IMR-90 (cell line): ENCODE data around the gene ST6GALNAC4. TPM values are rescaled to one million over a fixed set of nuclear protein-coding genes. Genes with fewer than 3 reads are reported as not detected.

Experiments
- ATAC-seq: fragments of 200-7000 bp; cut with Tn5 transposase; 2 replicates; pipeline ENCODE4 v1.9.1; 2020; ENCODE audit warnings: low read depth, mild to moderate bottlenecking, moderate library complexity
- BruUV-seq: library from RNA; stranded (reverse); fragments of 400-500 nt; replicated peaks from 2 replicates; lab custom pipeline; 2021; lab: Mats Ljungman, UMichigan
- CTCF ChIA-PET: fragments of 300-600 bp; formaldehyde crosslinking; extraction: SDS; loops from one replicate; lab custom pipeline; 2021; ENCODE audit warnings: antibody characterized with exemption; lab: Yijun Ruan, JAX
- POLR2A ChIA-PET: fragments of 300-600 bp; sonication (Branson Sonifier 250); formaldehyde crosslinking; loops from one replicate; lab custom pipeline; 2022; ENCODE audit warnings: antibody characterized with exemption; ENCODE audit not compliant: unreplicated experiment; lab: Charles Lee
- DNase-seq: peaks from one replicate; pipeline ENCODE4 v3.0.0; 2013
- H2AFZ ChIP-seq: replicated peaks from 2 replicates; pipeline ENCODE3; 2013; ENCODE audit warnings: low read length, mild to moderate bottlenecking; ENCODE audit not compliant: poor library complexity
- H2AK5ac ChIP-seq: 2 replicates; pipeline ENCODE4 v1.6.1; 2013; ENCODE audit warnings: low read depth, low read length, inconsistent platforms
- H2AK9ac ChIP-seq: replicated peaks from 2 replicates; pipeline ENCODE3; 2013; ENCODE audit warnings: mild to moderate bottlenecking, low read depth, low read length, moderate library complexity; ENCODE audit not compliant: poor library complexity
- H2BK120ac ChIP-seq: 2 replicates; pipeline ENCODE4 v1.6.1; 2013; ENCODE audit warnings: low read depth, low read length, inconsistent platforms
- H2BK15ac ChIP-seq: 3 replicates; pipeline ENCODE4 v1.6.1; 2013; ENCODE audit warnings: low read depth, low read length, inconsistent platforms
- H2BK20ac ChIP-seq: 2 replicates; pipeline ENCODE4 v1.6.1; 2013; ENCODE audit warnings: low read depth, mild to moderate bottlenecking, inconsistent platforms, low read length, moderate library complexity
- H2BK5ac ChIP-seq: 2 replicates; pipeline ENCODE4 v1.6.1; 2013; ENCODE audit warnings: mild to moderate bottlenecking, low read depth, low read length, inconsistent platforms; ENCODE audit not compliant: poor library complexity, severe bottlenecking
- H3K14ac ChIP-seq: replicated peaks from 2 replicates; pipeline ENCODE4 v1.6.1; 2013; ENCODE audit warnings: low read depth, low read length, inconsistent platforms
- H3K18ac ChIP-seq: 2 replicates; pipeline ENCODE4 v1.6.1; 2013; ENCODE audit warnings: low read depth, low read length, control low read depth
- H3K23ac ChIP-seq: 2 replicates; pipeline ENCODE4 v1.6.1; 2013; ENCODE audit warnings: low read depth, low read length, inconsistent platforms
- H3K27ac ChIP-seq: 2 replicates; pipeline ENCODE4 v1.5.1; 2013; ENCODE audit warnings: mild to moderate bottlenecking, control low read depth, low read length; ENCODE audit not compliant: insufficient read depth
- H3K27me3 ChIP-seq: 2 replicates; pipeline ENCODE4 v1.6.1; 2013; ENCODE audit warnings: low read length; ENCODE audit not compliant: control insufficient read depth, insufficient read depth
- H3K36me3 ChIP-seq: 2 replicates; pipeline ENCODE4 v1.6.1; 2013; ENCODE audit warnings: low read length, mixed read lengths; ENCODE audit not compliant: control insufficient read depth, insufficient read depth
- H3K4ac ChIP-seq: 2 replicates; pipeline ENCODE4 v1.6.1; 2013; ENCODE audit warnings: low read depth, low read length, inconsistent platforms
- H3K4me1 ChIP-seq: 2 replicates; pipeline ENCODE4 v1.6.1; 2013; ENCODE audit warnings: low read length, mixed read lengths; ENCODE audit not compliant: control insufficient read depth, insufficient read depth
- H3K4me2 ChIP-seq: 2 replicates; pipeline ENCODE4 v1.6.1; 2013; ENCODE audit warnings: low read depth, mild to moderate bottlenecking, control low read depth, low read length, moderate library complexity
- H3K4me3 ChIP-seq: 2 replicates; pipeline ENCODE4 v1.5.1; 2013; ENCODE audit warnings: low read depth, mild to moderate bottlenecking, control low read depth, low read length, moderate library complexity; ENCODE audit not compliant: insufficient read depth
- H3K56ac ChIP-seq: 2 replicates; pipeline ENCODE4 v1.6.1; 2013; ENCODE audit warnings: low read length, inconsistent platforms; ENCODE audit not compliant: insufficient read depth; ENCODE audit errors: extremely low read depth
- H3K79me1 ChIP-seq, 2 experiments: 2 replicates each; pipeline ENCODE4 v1.6.1; 2013; ENCODE audit warnings: low read length in 2 of 2, inconsistent platforms in 1 of 2, low read depth in 1 of 2
- H3K9ac ChIP-seq: 2 replicates; pipeline ENCODE4 v1.6.1; 2013; ENCODE audit warnings: low read depth, low read length, control low read depth
- H3K9me1 ChIP-seq: 2 replicates; pipeline ENCODE4 v1.6.1; 2013; ENCODE audit warnings: low read length, inconsistent platforms; ENCODE audit not compliant: insufficient read depth
- H3K9me3 ChIP-seq: 2 replicates; pipeline ENCODE4 v1.6.1; 2013; ENCODE audit warnings: low read length; ENCODE audit not compliant: control insufficient read depth, insufficient read depth
- H4K20me1 ChIP-seq: 2 replicates; pipeline ENCODE4 v1.6.1; 2013; ENCODE audit warnings: low read length, inconsistent platforms; ENCODE audit not compliant: insufficient read depth
- H4K5ac ChIP-seq: 2 replicates; pipeline ENCODE4 v1.6.1; 2013; ENCODE audit warnings: mild to moderate bottlenecking, low read depth, low read length, control low read depth
- H4K8ac ChIP-seq, 2 experiments: 2 replicates each; pipeline ENCODE4 v1.6.1; 2013; ENCODE audit warnings: low read depth in 2 of 2, low read length in 2 of 2, control low read depth in 1 of 2, inconsistent platforms in 1 of 2
- H4K91ac ChIP-seq: 2 replicates; pipeline ENCODE4 v1.6.1; 2013; ENCODE audit warnings: low read depth, low read length, inconsistent platforms; ENCODE audit not compliant: insufficient read depth
- ELK1 ChIP-seq: fragments of 150-350 bp; IDR thresholded peaks from 2 replicates; pipeline ENCODE4 v1.6.1; 2016; ENCODE audit warnings: low read depth, mild to moderate bottlenecking, low read length, moderate library complexity, borderline replicate concordance
- FOS ChIP-seq: fragments of 150-350 bp; IDR thresholded peaks from 2 replicates; pipeline ENCODE4 v1.6.1; 2016; ENCODE audit warnings: low read depth, low read length
- MAFK ChIP-seq: IDR thresholded peaks from 2 replicates; pipeline ENCODE4 v1.6.1; 2012; ENCODE audit warnings: low read depth, low read length, improper control_type of control experiment
- MXI1 ChIP-seq: IDR thresholded peaks from 2 replicates; pipeline ENCODE4 v1.6.1; 2012; ENCODE audit warnings: low read depth, mild to moderate bottlenecking, low read length, moderate library complexity, borderline replicate concordance
- NFE2L2 ChIP-seq: fragments of 150-350 bp; IDR thresholded peaks from 2 replicates; pipeline ENCODE4 v1.6.1; 2016; ENCODE audit warnings: low read depth, mild to moderate bottlenecking, low read length
- POLR2A ChIP-seq: IDR thresholded peaks from 2 replicates; pipeline ENCODE4 v1.6.1; 2012; ENCODE audit warnings: mild to moderate bottlenecking, low read depth, low read length
- RAD21 ChIP-seq: IDR thresholded peaks from 2 replicates; pipeline ENCODE4 v1.6.1; 2012; ENCODE audit warnings: low read length, improper control_type of control experiment
- RCOR1 ChIP-seq: IDR thresholded peaks from 2 replicates; pipeline ENCODE4 v1.6.1; 2012; ENCODE audit warnings: mild to moderate bottlenecking, low read length, improper control_type of control experiment; ENCODE audit not compliant: insufficient replicate concordance
- SMC3 ChIP-seq: fragments of 150-350 bp; IDR thresholded peaks from 2 replicates; pipeline ENCODE4 v1.6.1; 2016; ENCODE audit warnings: low read depth, mild to moderate bottlenecking, antibody characterized with exemption, low read length, moderate library complexity
- WGBS, 2 experiments: methylation state at CpG; one replicate each; pipeline versions ENCODE4 v1.1.5 to v1.1.7; 2013; ENCODE audit warnings: missing lambda C conversion rate in 2 of 2; ENCODE audit not compliant: insufficient read length in 1 of 2; ENCODE audit errors: extremely low coverage in 2 of 2; 5-methylcytosine and 5-hydroxymethylcytosine counted together
- dilution Hi-C: fragments of 300-500 bp; cut with HindIII; formaldehyde crosslinking; loops from one replicate; pipeline ENCODE4 v1.14.3; 2018; ENCODE audit warnings: low sequenced_read_pairs; ENCODE audit not compliant: unreplicated experiment
- in situ Hi-C: fragments of 300-500 bp; cut with MboI; formaldehyde crosslinking; loops from 3 replicates; pipeline ENCODE4 v1.14.3; 2019; ENCODE audit warnings: low sequenced_read_pairs, inconsistent platforms, mixed read lengths
- intact Hi-C: fragments of 100-400 bp; cut with micrococcal nuclease; formaldehyde crosslinking; loops from 2 replicates; pipeline ENCODE4 v1.10.0; 2022
- microRNA-seq, 2 experiments: library from miRNA; stranded (forward) in 1 of 2; unstranded in 1 of 2; fragments of 10-50 nt in 1 of 2; fragments of <30 nt in 1 of 2; gene quantifications in 1 of 2; microRNA quantifications in 1 of 2; one replicate each; pipeline versions ENCODE3 to v1.1.0; 2013 to 2020; ENCODE audit not compliant: insufficient read depth in 1 of 2, insufficient read length in 1 of 2, unreplicated experiment in 1 of 2
- polyA plus RNA-seq, 3 experiments: library from polyadenylated mRNA; depleted of rRNA; stranded (reverse); fragments of >200 nt; gene quantifications; 2 replicates each; pipeline ENCODE4 v1.2.3, GENCODE V29; 2012; ENCODE audit warnings: low replicate concordance in 1 of 3
- small RNA-seq, 5 experiments: library from RNA; depleted of rRNA; stranded (forward); fragments of <200 nt; gene quantifications; one replicate each; pipeline ENCODE3, GENCODE V24; 2012
- total RNA-seq: library from RNA; depleted of rRNA; stranded (reverse); fragments of >200 nt; gene quantifications from 2 replicates; pipeline ENCODE4 v1.2.3, GENCODE V29; 2012; rRNA removed

Gene ST6GALNAC4
- total and polyA plus RNA-seq, 2 of the 4 experiments (the other 2 are of a cell fraction) = 12.5 to 32.9 TPM

- H3K27me3 ChIP-seq = no peaks in the 10 kb centered on the region
- CTCF ChIA-PET = no interaction called here
- H2AK9ac ChIP-seq = no peak overlapping the region
- intact Hi-C loops (no loop called here), dilution Hi-C loops (no loop called here), in situ Hi-C loops (no loop called here)
- H3K27ac ChIP-seq = no peak overlapping the region
- H3K79me1 ChIP-seq = peaks cover 0 to 15% of the 10 kb centered on the region in 2 experiments; a peak in 2 of 4 replicates
- ATAC-seq (no peak), DNase-seq (no peak)
- H2BK120ac ChIP-seq = no peak overlapping the region
- H3K9ac ChIP-seq = no peak overlapping the region
- H2AK5ac ChIP-seq = no peak overlapping the region
- no peaks in the 10 kb centered on the region for H4K20me1 ChIP-seq
- H3K9me1 ChIP-seq = peaks cover 8% of the 10 kb centered on the region; the same call in 1 of the 2 replicates
- no peak overlapping the region for H3K4me2 ChIP-seq
- no peak overlapping the region for H4K5ac ChIP-seq
- WGBS, 2 experiments = 63% methylated on average over 12 of the region's 12 CpGs; no CpG with 5 or more reads in 1 of the 2 experiments
- no peak overlapping the region for H3K56ac ChIP-seq
- no peak overlapping the region for H4K8ac ChIP-seq
- H2AFZ ChIP-seq = peak overlapping the region; percentile 8
- H3K36me3 ChIP-seq = no peaks in the 10 kb centered on the region
- H3K4me1 ChIP-seq = peaks cover 4% of the 10 kb centered on the region
- BruUV-seq = no TSS peak
- H2BK15ac ChIP-seq = no peak overlapping the region
- H3K4ac ChIP-seq = no peak overlapping the region; the same call in 1 of the 2 replicates
- H3K4me3 ChIP-seq = no peak overlapping the region
- no peak overlapping the region for H4K91ac ChIP-seq
- no peak overlapping the region for H3K23ac ChIP-seq
- no peak overlapping the region for H2BK20ac ChIP-seq
- H3K14ac ChIP-seq = no peak overlapping the region
- TF ChIP-seq MXI1 (no peak), RCOR1 (no peak), POLR2A (no peak), SMC3 (no peak), MAFK (no peak), ELK1 (no peak), FOS (no peak), NFE2L2 (no peak), RAD21 (no peak)
- no peaks in the 10 kb centered on the region for H3K9me3 ChIP-seq
- H2BK5ac ChIP-seq = no peak overlapping the region
- POLR2A ChIA-PET = no interaction called here
- no peak overlapping the region for H3K18ac ChIP-seq
These were observed 58.8 kb downstream of the ST6GALNAC4 start for GRCh38 chr9:127858041-127858512.

Small RNA genes within 50 kb of the gene (microRNA-seq; reads per million reads assigned to microRNA genes)
- gene MIR4672 = 1.0 to 1.8 reads per million in 2 experiments

Small RNA genes within 50 kb of the gene (small RNA-seq; reads per million reads assigned to genes)
- 0 to 2.4 (median 0.25) reads per million in 5 experiments for gene MIR4672

Other genes with a start within 250 kb of the ST6GALNAC4 start
- gene CFAP157, start 210.1 kb downstream of the ST6GALNAC4 start, total RNA-seq = not detected in 2 replicates
- gene CFAP157, start 210.1 kb downstream of the ST6GALNAC4 start, polyA plus RNA-seq (2012; rRNA removed) = 0.04 TPM in 1 of 2 replicates, not detected in the other
- gene PTRH1, start 201.4 kb downstream of the ST6GALNAC4 start, total RNA-seq = 5.4 and 8.3 TPM in 2 replicates
- gene PTRH1, start 201.4 kb downstream of the ST6GALNAC4 start, polyA plus RNA-seq (2012; rRNA removed) = 14.8 and 16.3 TPM in 2 replicates
- gene TTC16, start 201.0 kb downstream of the ST6GALNAC4 start, total RNA-seq = not detected in 2 replicates
- 0.02 and 0.03 TPM in 2 replicates for gene TTC16, start 201.0 kb downstream of the ST6GALNAC4 start, polyA plus RNA-seq (2012; rRNA removed)
- 0.90 and 1.1 TPM in 2 replicates for gene TOR2A, start 181.7 kb downstream of the ST6GALNAC4 start, total RNA-seq
- gene TOR2A, start 181.7 kb downstream of the ST6GALNAC4 start, polyA plus RNA-seq (2012; rRNA removed) = 12.5 and 12.9 TPM in 2 replicates
- gene SH2D3C, start 138.4 kb downstream of the ST6GALNAC4 start, total RNA-seq = under 0.01 and 0.28 TPM in 2 replicates
- 0.22 and 0.24 TPM in 2 replicates for gene SH2D3C, start 138.4 kb downstream of the ST6GALNAC4 start, polyA plus RNA-seq (2012; rRNA removed)
- gene CDK9, start 131.0 kb downstream of the ST6GALNAC4 start, total RNA-seq = 28.9 and 30.3 TPM in 2 replicates
- gene CDK9, start 131.0 kb downstream of the ST6GALNAC4 start, polyA plus RNA-seq (2012; rRNA removed) = 49.9 and 52.1 TPM in 2 replicates
- 43.9 and 45.5 TPM in 2 replicates for gene FPGS, start 114.2 kb downstream of the ST6GALNAC4 start, total RNA-seq
- 71.5 and 75.7 TPM in 2 replicates for gene FPGS, start 114.2 kb downstream of the ST6GALNAC4 start, polyA plus RNA-seq (2012; rRNA removed)
- 3.6 and 4.2 TPM in 2 replicates for gene ENG, start 62.4 kb downstream of the ST6GALNAC4 start, total RNA-seq
- 73.9 and 83.3 TPM in 2 replicates for gene ENG, start 62.4 kb downstream of the ST6GALNAC4 start, polyA plus RNA-seq (2012; rRNA removed)
- gene AK1, start 39.4 kb downstream of the ST6GALNAC4 start, total RNA-seq = 44.8 and 51.4 TPM in 2 replicates
- 119 and 126 TPM in 2 replicates for gene AK1, start 39.4 kb downstream of the ST6GALNAC4 start, polyA plus RNA-seq (2012; rRNA removed)
- 35.3 and 35.7 TPM in 2 replicates for gene ST6GALNAC6, start 17.4 kb downstream of the ST6GALNAC4 start, total RNA-seq
- gene ST6GALNAC6, start 17.4 kb downstream of the ST6GALNAC4 start, polyA plus RNA-seq (2012; rRNA removed) = 47.6 and 48.6 TPM in 2 replicates
- 0.28 and 0.36 TPM in 2 replicates for gene PIP5KL1, start 13.7 kb upstream of the ST6GALNAC4 start, total RNA-seq
- gene PIP5KL1, start 13.7 kb upstream of the ST6GALNAC4 start, polyA plus RNA-seq (2012; rRNA removed) = 2.7 and 3.6 TPM in 2 replicates
- gene DPM2, start 20.8 kb upstream of the ST6GALNAC4 start, total RNA-seq = 10.8 TPM in 2 replicates
- gene DPM2, start 20.8 kb upstream of the ST6GALNAC4 start, polyA plus RNA-seq (2012; rRNA removed) = 60.6 and 60.9 TPM in 2 replicates
- 1.1 TPM in 2 replicates for gene EEIG1, start 63.9 kb upstream of the ST6GALNAC4 start, total RNA-seq
- 17.5 and 23.2 TPM in 2 replicates for gene EEIG1, start 63.9 kb upstream of the ST6GALNAC4 start, polyA plus RNA-seq (2012; rRNA removed)
- gene NAIF1, start 150.3 kb upstream of the ST6GALNAC4 start, total RNA-seq = 8.3 and 9.7 TPM in 2 replicates
- 10.1 and 10.4 TPM in 2 replicates for gene NAIF1, start 150.3 kb upstream of the ST6GALNAC4 start, polyA plus RNA-seq (2012; rRNA removed)
- 17.9 and 20.3 TPM in 2 replicates for gene SLC25A25, start 151.2 kb upstream of the ST6GALNAC4 start, total RNA-seq
- 14.0 and 19.1 TPM in 2 replicates for gene SLC25A25, start 151.2 kb upstream of the ST6GALNAC4 start, polyA plus RNA-seq (2012; rRNA removed)
- gene PTGES2, start 210.7 kb upstream of the ST6GALNAC4 start, total RNA-seq = 90.3 and 107 TPM in 2 replicates
- gene PTGES2, start 210.7 kb upstream of the ST6GALNAC4 start, polyA plus RNA-seq (2012; rRNA removed) = 99.2 and 100 TPM in 2 replicates
- gene LCN2, start 232.4 kb upstream of the ST6GALNAC4 start, total RNA-seq = not detected in 2 replicates
- gene LCN2, start 232.4 kb upstream of the ST6GALNAC4 start, polyA plus RNA-seq (2012; rRNA removed) = not detected in 2 replicates
- 25.1 and 27.5 TPM in 2 replicates for gene BBLN, start 243.2 kb upstream of the ST6GALNAC4 start, total RNA-seq
- gene BBLN, start 243.2 kb upstream of the ST6GALNAC4 start, polyA plus RNA-seq (2012; rRNA removed) = 103 and 146 TPM in 2 replicates